Bone marrow (tissue), 2 donors: ENCODE data around the gene GOLGB1.
"Not testable (repeated sequence)": the region's sequence is repeated elsewhere in the genome, so short reads cannot be mapped to it uniquely, and the experiment has no call there.

ENCODE experiments used
- DNase-seq, 2 donors: peaks; one replicate each; lab custom pipeline; 2025; lab: John Stamatoyannopoulos, UW

Gene GOLGB1

GRCh38 chr3:121747976-121748375, 1.6 kb downstream of the GOLGB1 start:
- no peak for DNase-seq

- DNase-seq: not testable (repeated sequence)
Observed at GRCh38 chr3:121743106-121743505, 6.4 kb downstream of the GOLGB1 start.

GRCh38 chr3:121740896-121741295, 8.6 kb downstream of the GOLGB1 start:
- no peak for DNase-seq

GRCh38 chr3:121739902-121740301, 9.6 kb downstream of the GOLGB1 start:
- no peak for DNase-seq

GRCh38 chr3:121737644-121738043, 11.9 kb downstream of the GOLGB1 start:
- no peak for DNase-seq

- no peak for DNase-seq
Observed at GRCh38 chr3:121736112-121736511, 13.4 kb downstream of the GOLGB1 start.

GRCh38 chr3:121735047-121735696, 14.4 kb downstream of the GOLGB1 start:
- DNase-seq: no peak

GRCh38 chr3:121730940-121731687, 18.4 kb downstream of the GOLGB1 start:
- no peak for DNase-seq

GRCh38 chr3:121724130-121724529, 25.4 kb downstream of the GOLGB1 start:
- DNase-seq: no peak

- no peak for DNase-seq
Observed at GRCh38 chr3:121723485-121723884, 26.1 kb downstream of the GOLGB1 start.

- no peak for DNase-seq
Observed at GRCh38 chr3:121722411-121722810, 27.1 kb downstream of the GOLGB1 start.

- DNase-seq: no peak
Observed at GRCh38 chr3:121720163-121720562, 29.4 kb downstream of the GOLGB1 start.

GRCh38 chr3:121719423-121719822, 30.1 kb downstream of the GOLGB1 start:
- DNase-seq: no peak

GRCh38 chr3:121718205-121718846, 31.2 kb downstream of the GOLGB1 start:
- DNase-seq: no peak

- no peak for DNase-seq
Observed at GRCh38 chr3:121710347-121710746, 39.2 kb downstream of the GOLGB1 start.

- DNase-seq: no peak
Observed at GRCh38 chr3:121707531-121708273, 41.8 kb downstream of the GOLGB1 start.

GRCh38 chr3:121705541-121705940, 44.0 kb downstream of the GOLGB1 start:
- no peak for DNase-seq

GRCh38 chr3:121703973-121704372, 45.6 kb downstream of the GOLGB1 start:
- DNase-seq: no peak

GRCh38 chr3:121698901-121699300, 50.6 kb downstream of the GOLGB1 start:
- DNase-seq: no peak

GRCh38 chr3:121698476-121698875, 51.1 kb downstream of the GOLGB1 start:
- DNase-seq: no peak

GRCh38 chr3:121696186-121696585, 53.4 kb downstream of the GOLGB1 start:
- no peak for DNase-seq

GRCh38 chr3:121692010-121692699, 57.4 kb downstream of the GOLGB1 start:
- DNase-seq: no peak
